GM12892 (cell line): Measurements from ENCODE around the gene SLC44A4.
"Not testable (repeated sequence)": the region's sequence is repeated elsewhere in the genome, so short reads cannot be mapped to it uniquely, and the experiment has no call there.

Experiments used
- DNase-seq: peaks from one replicate; pipeline ENCODE4 v3.0.0; 2011; ENCODE audit not compliant: insufficient read length
- FAIRE-seq: peaks from 2 replicates; lab custom pipeline; 2011; peaks lifted over from hg19 to GRCh38; lab: Jason Lieb, UNC
- POLR2A ChIP-seq: IDR thresholded peaks from 2 replicates; pipeline ENCODE4 v1.6.1; 2011; ENCODE audit warnings: low read depth, low read length, control low read depth
- POLR2AphosphoS5 ChIP-seq: IDR thresholded peaks from 2 replicates; pipeline ENCODE4 v1.6.1; 2011; ENCODE audit warnings: low read depth, low read length, control low read depth
- TAF1 ChIP-seq: IDR thresholded peaks from 2 replicates; pipeline ENCODE4 v1.6.1; 2011; ENCODE audit warnings: low read depth, mild to moderate bottlenecking, control low read depth, low read length, borderline replicate concordance

SLC44A4 gene

GRCh38 chr6:31911826-31912585 is 33.2 kb upstream of the SLC44A4 start:
- DNase-seq, result no peak
- no peak for FAIRE-seq
- TF ChIP-seq TAF1 (no peak), POLR2AphosphoS5 (no peak), POLR2A (no peak)

GRCh38 chr6:31909298-31909697 is 30.5 kb upstream of the SLC44A4 start:
- FAIRE-seq, DNase-seq: not testable (repeated sequence)

GRCh38 chr6:31908791-31909190 is 30.0 kb upstream of the SLC44A4 start:
- TF ChIP-seq POLR2AphosphoS5, result no peak
- no peak for TF ChIP-seq POLR2A
- no peak for TF ChIP-seq TAF1
- FAIRE-seq (peak; percentile 33), DNase-seq (no peak)

GRCh38 chr6:31908255-31908654 is 29.5 kb upstream of the SLC44A4 start:
- DNase-seq, FAIRE-seq: not testable (repeated sequence)

- no peak for TF ChIP-seq POLR2AphosphoS5
- TF ChIP-seq POLR2A, result no peak
- TF ChIP-seq TAF1, result no peak
- FAIRE-seq (no peak), DNase-seq (no peak)
These were observed 28.5 kb upstream of the SLC44A4 start for GRCh38 chr6:31907158-31907813.

- FAIRE-seq, DNase-seq: not testable (repeated sequence)
These were observed 27.9 kb upstream of the SLC44A4 start for GRCh38 chr6:31906727-31907126.

GRCh38 chr6:31906122-31906521 is 27.3 kb upstream of the SLC44A4 start:
- DNase-seq, result no peak

GRCh38 chr6:31905041-31905440 is 26.2 kb upstream of the SLC44A4 start:
- no peak for DNase-seq
- no peak for TF ChIP-seq TAF1
- TF ChIP-seq POLR2A, result no peak
- TF ChIP-seq POLR2AphosphoS5, result no peak
- FAIRE-seq, result no peak

More at GRCh38 chr6:31906122-31906521, 27.3 kb upstream of the SLC44A4 start:
- TF ChIP-seq POLR2AphosphoS5 (no peak), POLR2A (no peak), TAF1 (no peak)
- FAIRE-seq, result no peak

- TF ChIP-seq POLR2A (no peak), TAF1 (no peak), POLR2AphosphoS5 (no peak)
- no peak for FAIRE-seq
- no peak for DNase-seq
These were observed 25.2 kb upstream of the SLC44A4 start for GRCh38 chr6:31903957-31904356.

GRCh38 chr6:31901953-31902643 is 23.3 kb upstream of the SLC44A4 start, which contains the start of gene ZBTB12:
ZBTB12 (minus strand) TSS chr6:31902086; CDS start chr6:31901305, 781 bp downstream.
- DNase-seq (peak; percentile 83), FAIRE-seq (peak; percentile 83)
- TF ChIP-seq TAF1, result no peak
- no peak for TF ChIP-seq POLR2A

GRCh38 chr6:31901415-31901952 is 22.7 kb upstream of the SLC44A4 start:
- DNase-seq (peak; percentile 61), FAIRE-seq (no peak)
- no peak for TF ChIP-seq POLR2AphosphoS5
- TF ChIP-seq TAF1, result no peak
- no peak for TF ChIP-seq POLR2A

GRCh38 chr6:31900917-31901414 is 22.2 kb upstream of the SLC44A4 start:
- no peak for DNase-seq
- FAIRE-seq, result no peak
- TF ChIP-seq TAF1 (no peak), POLR2A (no peak), POLR2AphosphoS5 (no peak)
